ENCODE results near the gene WARS2. TPM values are rescaled to one million over a fixed set of nuclear protein-coding genes. Genes with fewer than 3 reads are reported as not detected.

The WARS2 gene
- total RNA-seq, 1 experiment from 2014 or later: 10.5 TPM

- no TSS peak for BruUV-seq (replicated peaks)
- H3K27me3 ChIP-seq (ENCODE audit: insufficient read depth, low read length): no peaks in the 10 kb centered on the region
- RAD21 ChIA-PET (ENCODE audit: low non-redundant PET in 1 of 2, low total read pairs in 2 of 2, uncharacterized antibody in 2 of 2, unreplicated experiment in 2 of 2): no interaction called here
- intact Hi-C loops (cut with micrococcal nuclease): no loop called here
- no peaks in the 10 kb centered on the region for H3K9me2 ChIP-seq (ENCODE audit: insufficient read depth)
- ATAC-seq (no peak), DNase-seq (ENCODE audit: low read depth, low spot score) (no peak)
- no peaks in the 10 kb centered on the region for H3K4me1 ChIP-seq (ENCODE audit: control insufficient read depth in 1 of 2, insufficient read depth in 2 of 2, low read length in 2 of 2)
- H3K36me3 ChIP-seq (ENCODE audit: control insufficient read depth in 1 of 2, insufficient read depth in 2 of 2, low read length in 2 of 2): peaks cover 0 to 4% of the 10 kb centered on the region in 2 experiments; a peak in 1 of 4 replicates
- H3K27ac ChIP-seq (ENCODE audit: low read depth, low read length): no peak overlapping the region
- CTCF ChIA-PET: no interaction called here
- no peaks in the 10 kb centered on the region for H3K9me3 ChIP-seq (ENCODE audit: control insufficient read depth in 1 of 2, insufficient read depth in 1 of 2, low read depth in 1 of 2, low read length in 2 of 2)
- H3K9ac ChIP-seq (ENCODE audit: low read length): no peak overlapping the region
- H3K4me2 ChIP-seq (ENCODE audit: low read length): no peak overlapping the region
- H3K4me3 ChIP-seq (replicated peaks in 1 of 2; ENCODE audit: low read depth in 1 of 2, low read length in 2 of 2): no peak overlapping the region
- POLR2A ChIA-PET: no interaction called here
- no peaks in the 10 kb centered on the region for H3K79me2 ChIP-seq (ENCODE audit: insufficient read depth, low read length)
- TF ChIP-seq FOSL1 (IDR thresholded peaks at IDR 0.05; ENCODE audit: low read depth) (no peak), REST (IDR thresholded peaks at IDR 0.05; ENCODE audit: low read depth) (no peak), ELF1 (IDR thresholded peaks at IDR 0.05; ENCODE audit: borderline replicate concordance, low read depth) (no peak), SP1 (IDR thresholded peaks at IDR 0.05; ENCODE audit: low read depth) (no peak), SRF (IDR thresholded peaks at IDR 0.05; ENCODE audit: low read depth) (no peak), ZFX (IDR thresholded peaks at IDR 0.05) (no peak), TCF7L2 (IDR thresholded peaks at IDR 0.05; ENCODE audit: borderline replicate concordance, extremely low read depth, insufficient read depth, insufficient read length) (no peak), EZH2phosphoT487 (IDR thresholded peaks at IDR 0.05; ENCODE audit: borderline replicate concordance) (no peak), MAX (IDR thresholded peaks at IDR 0.05) (no peak), POLR2A (IDR thresholded peaks at IDR 0.05; ENCODE audit: borderline replicate concordance, extremely low read depth, insufficient read depth, insufficient read length) (no peak), CEBPB (IDR thresholded peaks at IDR 0.05; ENCODE audit: low read depth) (no peak), ZBTB33 (IDR thresholded peaks at IDR 0.05; ENCODE audit: extremely low read depth, insufficient replicate concordance, low read length) (no peak), EGR1 (IDR thresholded peaks at IDR 0.05; ENCODE audit: low read depth) (no peak), YY1 (IDR thresholded peaks at IDR 0.05; ENCODE audit: extremely low read depth, insufficient replicate concordance, low read depth, low read length) (no peak), ZNF274 (IDR thresholded peaks at IDR 0.05; ENCODE audit: low read depth, low read length) (no peak), RAD21 (IDR thresholded peaks at IDR 0.05; ENCODE audit: low read depth) (no peak), CBX3 (IDR thresholded peaks at IDR 0.05; ENCODE audit: low read depth) (no peak)
- no peak overlapping the region for H2AFZ ChIP-seq (ENCODE audit: low read depth, low read length, poor library complexity, severe bottlenecking)
- H4K20me1 ChIP-seq (ENCODE audit: insufficient read depth): no peaks in the 10 kb centered on the region
Measured at GRCh38 chr1:119159966-119160365, 19.5 kb upstream of the WARS2 start.
